HuH-7.5 (cell line): ENCODE data around the gene FOXL2NB.

Source experiments
- DNase-seq: peaks from one replicate; pipeline ENCODE4 v3.0.0; 2011; ENCODE audit warnings: low spot score

The FOXL2NB gene

GRCh38 chr3:138945709-138946662 is 1.0 kb upstream of the FOXL2NB start:
- DNase-seq, result no peak

GRCh38 chr3:138947495-138948121 is 591 bp downstream of the FOXL2NB start:
- no peak for DNase-seq

GRCh38 chr3:138948371-138949001 is 1.5 kb downstream of the FOXL2NB start:
- DNase-seq, result no peak

GRCh38 chr3:138949002-138949418 is 2.0 kb downstream of the FOXL2NB start:
- no peak for DNase-seq

- DNase-seq, result peak; percentile 38
Measured at GRCh38 chr3:138949445-138950005, 2.5 kb downstream of the FOXL2NB start.

- peak; percentile 46 for DNase-seq
Measured at GRCh38 chr3:138950006-138950644, 3.1 kb downstream of the FOXL2NB start.

GRCh38 chr3:138950701-138951100 is 3.7 kb downstream of the FOXL2NB start:
- no peak for DNase-seq

GRCh38 chr3:138960417-138960852 is 13.4 kb downstream of the FOXL2NB start:
- DNase-seq, result no peak

- no peak for DNase-seq
Measured at GRCh38 chr3:138962854-138963560, 16.0 kb downstream of the FOXL2NB start.

- no peak for DNase-seq
Measured at GRCh38 chr3:138964264-138964663, 17.2 kb downstream of the FOXL2NB start.

- no peak for DNase-seq
Measured at GRCh38 chr3:138964923-138965322, 17.9 kb downstream of the FOXL2NB start.

GRCh38 chr3:138971766-138972320 is 24.8 kb downstream of the FOXL2NB start:
- no peak for DNase-seq

- DNase-seq, result no peak
Measured at GRCh38 chr3:138972941-138973340, 25.9 kb downstream of the FOXL2NB start.

- DNase-seq, result no peak
Measured at GRCh38 chr3:138974462-138974861, 27.4 kb downstream of the FOXL2NB start.

- DNase-seq, result no peak
Measured at GRCh38 chr3:138975351-138975750, 28.3 kb downstream of the FOXL2NB start.

- DNase-seq, result no peak
Measured at GRCh38 chr3:138976047-138976446, 29.0 kb downstream of the FOXL2NB start.

- no peak for DNase-seq
Measured at GRCh38 chr3:138984816-138985215, 37.8 kb downstream of the FOXL2NB start.

- no peak for DNase-seq
Measured at GRCh38 chr3:138985932-138986331, 38.9 kb downstream of the FOXL2NB start.

- no peak for DNase-seq
Measured at GRCh38 chr3:138987181-138987580, 40.2 kb downstream of the FOXL2NB start.

GRCh38 chr3:138995706-138996105 is 48.7 kb downstream of the FOXL2NB start:
- no peak for DNase-seq
